ENCODE results near the gene PDE4D.

PDE4D gene

DNA sequence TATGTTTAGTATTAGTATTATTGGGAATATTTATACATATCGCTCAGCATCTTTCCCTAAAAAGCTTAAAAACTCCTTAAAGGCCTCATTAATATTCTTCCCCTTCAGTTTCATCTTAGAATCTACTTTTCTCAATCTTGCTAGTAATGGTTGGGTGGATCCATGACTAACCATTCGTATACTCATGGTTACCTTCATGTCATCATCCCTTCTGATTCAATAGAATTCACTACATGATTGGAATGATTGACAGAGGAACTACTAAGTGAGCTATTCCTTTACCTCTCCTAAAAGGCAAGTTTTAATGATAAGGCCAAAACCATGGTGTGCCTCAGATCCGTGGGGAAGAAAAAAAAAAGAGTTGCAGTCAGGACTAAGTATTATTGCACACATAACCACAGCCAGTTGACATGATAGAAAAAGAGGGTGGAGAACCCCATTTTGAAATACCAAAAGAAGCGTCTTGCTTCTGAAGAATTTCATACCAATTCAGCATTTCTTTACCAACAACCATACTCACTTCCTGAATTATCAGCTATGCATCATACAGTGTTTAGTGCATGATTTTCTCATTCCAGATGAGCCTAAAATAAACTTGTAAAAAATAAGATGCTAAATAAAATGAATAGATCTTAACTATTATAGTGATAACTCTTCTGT lies 624.6 kb downstream of the PDE4D start:
- no peak for DNase-seq

DNA sequence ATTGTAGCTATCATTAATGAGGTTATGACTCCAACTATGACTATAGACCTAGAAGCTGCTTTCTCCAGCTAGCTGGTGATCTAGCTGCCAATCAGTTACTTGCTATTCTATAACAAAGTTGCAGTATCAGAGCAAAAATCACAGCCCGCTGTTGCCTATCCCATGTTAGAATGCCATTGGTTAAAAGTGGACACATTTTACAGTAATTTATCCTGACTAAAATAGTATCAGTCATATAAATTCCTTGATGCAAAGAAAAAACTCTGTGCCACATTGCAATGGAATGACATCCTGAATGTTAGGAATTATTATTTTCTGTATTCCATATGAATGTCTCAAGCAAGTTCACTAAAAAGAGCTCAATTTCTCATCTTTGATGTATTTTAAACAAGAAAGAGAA lies 626.5 kb downstream of the PDE4D start:
- no peak for DNase-seq

DNA sequence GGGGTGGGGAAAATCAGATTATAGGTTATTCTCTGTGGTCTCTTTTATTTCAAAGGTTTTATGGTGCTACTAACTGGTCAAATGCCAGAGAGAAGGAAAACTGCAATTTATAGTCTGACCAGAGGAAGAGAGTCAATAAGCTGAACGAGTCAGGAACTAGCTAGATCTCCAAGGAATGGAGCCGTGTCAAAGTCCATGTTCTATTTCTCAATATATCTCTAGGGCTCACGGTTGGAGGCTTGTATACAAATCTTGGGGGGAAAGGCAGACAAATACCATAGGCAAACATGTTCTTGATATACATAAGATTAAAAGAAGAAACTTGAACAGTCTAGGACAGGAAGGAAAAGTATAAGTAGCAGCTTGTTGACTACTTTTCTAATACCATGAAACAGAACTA lies 627.1 kb downstream of the PDE4D start:
- DNase-seq, result no peak

DNA sequence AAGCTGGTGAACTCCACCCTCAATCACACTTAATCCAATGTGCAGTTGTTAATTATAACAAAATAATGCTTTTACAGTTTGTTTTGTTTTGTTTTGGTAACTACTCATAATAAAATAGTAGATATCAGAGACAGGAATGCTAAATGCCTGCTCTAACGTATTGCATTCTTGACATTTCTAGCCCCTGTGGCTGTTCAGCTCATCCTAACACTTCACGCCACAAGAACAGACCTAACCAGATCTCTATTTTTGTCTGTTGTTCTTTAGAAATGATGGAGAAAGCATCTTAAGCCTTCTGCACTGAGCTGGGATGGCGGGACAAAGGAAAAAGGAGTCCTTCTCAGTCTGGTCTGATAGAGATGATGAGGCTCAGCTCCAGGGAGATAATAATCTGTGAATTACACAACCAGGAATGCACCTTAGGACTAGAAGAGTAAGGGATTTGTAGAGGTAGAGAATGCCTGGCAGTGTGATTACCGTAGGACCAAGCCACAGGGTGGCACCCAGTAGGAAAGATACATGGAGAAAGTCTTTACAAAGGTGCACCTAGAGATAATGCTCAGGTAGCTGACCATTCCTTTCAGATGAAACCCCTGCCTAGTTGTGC lies 628.8 kb downstream of the PDE4D start:
- DNase-seq, result no peak

DNA sequence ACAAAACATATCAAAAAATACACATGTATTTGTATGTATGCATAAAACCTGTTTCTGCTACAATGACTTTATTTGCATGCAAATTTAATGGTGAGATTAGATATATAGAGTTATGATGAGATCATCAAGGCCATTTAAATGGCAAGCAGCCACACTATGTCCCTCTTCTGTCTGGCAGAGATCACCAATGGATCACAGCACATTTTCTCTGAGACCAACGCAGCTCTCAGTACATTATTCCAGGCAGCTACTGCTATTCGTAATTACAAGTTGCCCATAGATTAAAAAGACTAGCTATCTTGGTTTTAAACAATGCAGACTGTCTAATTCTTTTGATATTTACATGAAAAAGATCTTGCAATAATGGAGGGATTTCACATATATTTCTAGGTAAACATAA lies 629.5 kb downstream of the PDE4D start:
- no peak for DNase-seq

DNA sequence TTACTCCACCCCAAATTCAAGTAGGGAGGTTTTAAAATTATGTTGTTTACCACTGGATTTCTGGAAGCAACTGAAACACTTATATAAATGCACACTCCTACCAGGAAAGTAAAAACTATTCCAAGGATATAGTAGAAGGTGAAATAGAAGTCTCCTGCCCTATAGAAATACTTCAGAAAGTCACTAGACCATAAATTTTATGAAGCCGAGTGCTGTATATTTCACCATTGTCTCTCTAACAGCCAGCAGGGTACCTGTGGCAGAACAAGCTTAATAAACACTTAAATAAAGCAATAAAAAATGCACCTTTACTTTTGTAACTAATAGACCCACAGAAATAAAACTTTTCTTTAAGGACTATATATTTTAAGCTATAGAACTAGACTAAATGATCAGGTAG lies 631.6 kb downstream of the PDE4D start:
- no peak for DNase-seq

DNA sequence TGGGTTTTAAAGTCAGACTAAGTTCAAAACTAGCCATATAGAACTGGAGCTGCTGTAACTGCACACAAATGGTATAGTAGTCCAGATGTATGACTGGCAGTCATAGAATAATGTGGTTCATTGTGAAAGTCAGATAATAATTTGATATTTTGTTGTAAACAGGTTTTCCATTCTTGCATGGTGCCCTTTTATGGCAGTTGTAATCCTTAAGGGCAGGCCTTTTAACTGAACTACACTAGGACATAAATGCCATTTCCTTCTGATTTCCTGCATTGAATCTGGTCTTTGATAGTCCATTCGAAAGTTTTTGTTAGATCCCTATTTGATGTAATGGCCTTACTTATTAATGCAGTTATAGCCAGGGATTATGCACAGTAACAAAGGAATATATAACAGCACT lies 632.6 kb downstream of the PDE4D start:
- DNase-seq, result no peak

DNA sequence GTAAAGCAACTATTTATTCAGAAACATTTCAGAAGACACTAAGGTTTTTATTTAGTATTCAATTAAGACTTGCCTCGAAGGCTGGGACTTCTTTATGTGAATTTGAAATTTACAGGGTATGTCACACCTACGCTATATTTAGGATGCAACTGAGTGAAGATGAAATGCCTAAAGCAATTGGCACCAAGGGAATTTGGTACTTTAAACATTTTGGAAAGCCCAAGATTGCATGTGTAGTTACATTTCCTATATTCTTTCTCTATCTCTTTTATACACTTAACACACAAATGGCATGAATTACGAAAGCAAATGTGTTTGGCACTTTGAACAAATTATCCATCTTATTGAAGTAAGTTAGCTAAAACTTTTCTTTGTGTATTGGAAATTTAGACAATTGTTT lies 633.3 kb downstream of the PDE4D start:
- no peak for DNase-seq

DNA sequence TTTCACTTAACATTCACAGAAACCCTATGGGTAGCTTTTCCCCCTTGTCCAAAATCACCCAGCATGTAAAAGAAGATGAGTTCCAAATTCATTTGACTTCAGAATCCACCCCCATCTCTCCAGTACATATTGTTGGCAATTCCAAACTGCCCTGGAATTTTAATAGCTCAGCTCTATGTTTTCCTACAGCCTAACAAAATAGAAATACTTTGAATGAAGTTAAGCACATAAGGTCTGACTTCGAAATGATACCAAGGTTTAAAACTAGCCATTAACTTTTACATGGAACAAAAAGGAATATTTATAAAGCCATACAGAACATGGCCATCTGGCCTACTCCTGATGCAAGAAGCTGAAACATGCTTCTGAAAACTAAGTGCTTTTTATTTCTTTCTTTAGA lies 634.3 kb downstream of the PDE4D start:
- DNase-seq, result no peak

DNA sequence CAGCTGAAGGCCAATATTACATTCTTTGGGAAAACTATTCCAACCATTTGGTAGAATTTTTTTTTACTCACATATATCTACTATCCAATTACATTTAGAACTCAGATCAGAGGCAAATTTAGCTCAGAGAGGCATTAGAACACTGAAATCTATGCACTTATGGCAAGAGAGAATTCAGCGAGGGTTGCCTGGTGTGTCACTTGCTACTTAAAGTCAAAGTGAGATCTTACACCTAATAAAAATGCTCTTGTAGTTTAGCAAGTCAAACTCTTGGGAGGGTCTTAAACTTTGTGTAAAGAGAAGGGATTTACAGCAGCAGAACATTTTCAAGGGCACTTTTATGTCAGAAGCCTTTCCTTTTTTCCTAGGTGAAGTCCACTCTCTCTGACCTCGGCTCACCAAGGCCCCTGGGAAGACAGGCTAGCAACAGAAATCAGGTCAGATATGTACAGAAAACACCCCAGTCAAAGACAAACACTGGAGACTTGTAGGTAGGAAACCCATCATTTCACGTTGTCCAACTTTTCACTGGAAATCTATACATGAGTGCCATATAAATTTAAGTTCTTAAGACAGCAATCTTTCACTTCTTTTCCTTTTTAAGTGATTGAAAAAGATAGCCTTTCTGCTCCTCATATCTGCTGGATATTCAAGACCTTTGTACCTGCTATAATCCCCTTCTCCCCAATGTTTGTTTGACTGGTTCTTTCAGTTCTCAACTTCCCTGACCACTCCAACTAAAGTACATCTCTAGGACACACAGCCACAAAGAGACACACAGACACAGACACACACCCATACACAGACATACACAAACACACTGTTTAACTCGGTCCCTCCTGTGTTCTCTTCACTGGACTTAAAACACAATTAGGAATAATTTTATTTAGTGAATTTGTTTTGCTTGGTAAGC lies 635.8 kb downstream of the PDE4D start:
- no peak for DNase-seq

DNA sequence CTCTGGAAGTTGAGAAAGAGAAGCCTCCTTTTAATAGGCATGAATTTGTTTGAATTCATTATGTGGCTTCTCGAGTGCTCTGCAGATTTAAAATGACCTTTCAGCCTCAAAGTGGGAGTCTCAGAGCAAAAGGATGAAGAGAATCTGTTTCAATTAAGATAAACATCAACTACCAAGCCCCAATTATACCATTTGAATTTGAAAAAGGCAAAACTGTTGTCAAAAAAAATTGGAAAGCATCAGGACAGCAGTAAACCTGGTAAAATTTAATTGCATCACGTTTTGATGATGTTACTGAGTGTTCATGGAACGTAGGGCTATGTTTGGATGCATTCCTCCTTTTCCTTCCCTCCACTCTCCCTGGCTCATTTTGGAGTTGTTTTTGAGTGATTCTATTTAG lies 637.2 kb downstream of the PDE4D start:
- no peak for DNase-seq

DNA sequence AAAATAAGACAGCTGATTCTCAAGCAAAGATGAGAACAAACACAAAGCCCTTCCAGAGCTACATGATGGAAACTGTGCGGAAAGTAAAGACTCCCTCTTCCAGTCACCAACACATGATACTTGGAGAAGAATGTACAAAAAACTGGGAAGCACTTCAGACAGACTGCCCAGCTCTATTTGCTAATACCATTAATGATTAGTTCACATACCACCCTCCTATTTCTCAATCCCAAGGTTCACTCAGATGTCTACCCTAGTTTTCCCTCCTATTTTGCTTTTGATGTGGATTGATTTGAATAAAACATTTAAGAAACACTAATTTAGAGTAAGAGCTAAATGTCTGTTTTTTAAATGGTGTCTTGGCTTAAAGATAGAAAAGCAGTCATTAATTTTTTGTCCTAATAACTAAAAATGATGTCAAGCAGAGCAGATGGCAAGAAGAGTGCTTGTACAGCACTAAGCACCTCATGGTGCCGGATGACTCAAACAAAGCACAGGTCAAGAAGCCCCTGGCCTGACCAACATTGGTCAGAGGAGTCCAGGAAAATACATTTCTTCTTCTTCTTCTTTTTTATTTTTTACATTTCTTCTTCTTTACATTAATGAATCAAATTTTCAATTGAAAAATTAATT lies 639.4 kb downstream of the PDE4D start:
- DNase-seq, result no peak

DNA sequence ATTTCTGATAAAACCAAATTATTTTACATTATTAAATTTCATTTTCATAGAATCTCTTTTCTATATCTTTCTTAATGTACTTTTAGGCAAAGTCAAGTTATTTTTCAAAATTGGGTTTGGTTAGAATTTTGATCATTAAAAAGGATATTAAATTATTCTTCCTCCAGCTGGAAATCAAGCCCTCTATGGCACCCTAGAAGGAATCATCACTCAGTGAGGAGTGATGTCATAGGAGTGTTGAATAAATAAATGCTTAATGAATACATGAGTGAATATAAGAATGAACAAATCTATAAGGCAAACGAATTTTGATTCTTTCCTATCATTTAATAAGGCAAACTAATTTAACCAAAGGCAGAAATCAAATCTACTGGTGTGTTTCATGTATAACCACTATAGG lies 639.9 kb downstream of the PDE4D start:
- DNase-seq, result no peak

DNA sequence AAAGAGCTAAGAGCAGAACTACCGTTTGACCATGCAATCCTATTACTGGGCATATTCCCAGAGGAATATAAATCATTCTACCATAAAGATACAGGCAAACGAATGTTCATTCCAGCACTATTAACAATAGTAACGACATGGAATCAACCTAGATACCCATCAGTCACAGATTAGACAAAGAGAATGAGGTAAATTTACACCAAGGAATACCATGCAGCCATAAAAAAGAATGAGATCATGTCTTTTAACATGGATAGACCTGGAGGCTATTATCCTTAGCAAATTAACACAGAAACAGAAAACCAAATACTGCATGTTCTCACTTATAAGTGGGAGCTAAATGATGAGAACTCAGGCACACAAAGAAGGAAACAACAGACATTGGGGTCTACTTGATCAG lies 641.9 kb downstream of the PDE4D start:
- no peak for DNase-seq

DNA sequence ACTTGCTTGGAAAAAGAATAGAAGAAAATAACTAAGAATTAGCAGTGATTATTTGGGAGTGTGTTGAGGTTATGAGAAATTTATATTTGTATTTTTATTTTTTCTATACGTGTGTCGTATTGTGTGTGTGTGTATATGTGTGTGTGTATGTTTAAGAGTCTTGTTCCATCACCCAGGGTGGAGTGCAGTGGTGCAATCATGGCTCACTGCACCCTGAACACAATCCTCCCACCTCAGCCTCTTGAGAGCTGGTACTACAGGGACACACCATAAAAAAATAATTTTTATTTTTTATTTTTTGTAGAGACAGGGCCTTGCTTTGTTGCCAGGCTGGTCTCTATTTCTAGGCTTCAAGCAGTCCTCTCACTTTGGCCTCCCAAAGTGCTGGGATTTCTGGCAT lies 643.8 kb downstream of the PDE4D start:
- no peak for DNase-seq

DNA sequence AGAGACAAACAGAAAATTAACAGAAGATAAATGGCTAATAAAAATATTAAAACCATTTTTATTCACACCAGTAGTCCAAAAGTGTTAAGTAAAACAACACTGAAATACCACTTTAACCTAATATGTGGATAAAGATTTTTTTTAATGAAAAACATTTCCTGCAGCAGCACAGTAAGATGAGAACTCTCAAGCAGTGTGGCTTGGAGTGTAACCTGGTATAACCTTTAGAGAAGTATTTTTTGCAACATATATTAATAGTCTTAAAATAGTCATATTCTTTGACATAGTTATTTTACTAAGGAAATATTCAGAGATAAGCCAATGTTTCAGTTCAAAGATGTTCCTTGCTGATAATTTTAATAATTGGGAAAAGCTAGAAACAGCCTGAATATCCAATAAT lies 644.4 kb downstream of the PDE4D start:
- no peak for DNase-seq

DNA sequence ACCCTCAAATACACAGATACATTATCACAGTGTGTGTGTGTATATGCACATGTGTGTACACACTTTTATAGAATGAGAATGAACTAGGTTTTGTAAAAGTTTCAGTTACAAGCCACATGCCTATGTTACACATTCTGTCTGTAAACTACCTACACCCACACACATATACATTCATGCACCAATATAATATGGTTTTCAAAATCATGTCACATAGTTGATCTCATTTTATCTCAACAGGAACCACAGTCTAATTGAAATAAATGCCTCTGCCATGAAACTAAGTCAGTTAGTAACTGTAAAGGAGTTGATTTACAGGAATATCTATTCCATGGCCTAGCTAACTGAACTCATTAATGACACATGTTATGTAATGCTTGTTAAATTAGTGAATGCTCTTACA lies 646.6 kb downstream of the PDE4D start:
- no peak for DNase-seq

DNA sequence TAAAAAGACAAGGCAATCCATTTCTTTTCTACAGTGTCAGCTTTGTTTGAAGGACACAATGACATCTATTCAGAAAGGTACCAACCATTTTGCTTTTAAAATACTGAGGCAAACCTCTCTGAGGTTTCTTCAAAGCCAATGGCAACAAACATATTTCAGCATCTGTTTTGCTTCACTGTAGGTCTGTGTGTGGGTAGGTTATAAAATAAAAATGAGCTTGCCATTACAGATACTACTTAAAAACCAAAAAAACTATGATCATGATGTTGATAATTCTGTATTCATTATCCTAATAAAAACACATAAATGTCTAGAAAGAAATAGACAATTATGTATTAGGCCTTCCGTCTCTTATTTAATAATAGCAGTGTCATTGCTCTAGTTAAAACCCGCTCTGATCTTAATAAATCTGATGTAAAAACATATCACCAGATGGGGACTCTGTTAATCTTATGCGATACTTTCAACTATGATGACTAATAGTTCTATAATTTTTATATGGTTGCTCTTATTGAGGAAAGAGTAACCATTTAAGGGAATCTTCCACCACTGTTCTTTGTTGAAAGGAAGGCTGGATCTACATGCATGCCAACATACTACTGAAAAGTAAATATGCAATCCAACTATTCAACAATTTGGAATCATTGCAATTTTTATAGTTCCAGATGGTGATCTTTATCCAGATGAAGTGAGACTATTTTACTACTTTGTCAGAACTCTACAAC lies 647.2 kb downstream of the PDE4D start:
- no peak for DNase-seq

DNA sequence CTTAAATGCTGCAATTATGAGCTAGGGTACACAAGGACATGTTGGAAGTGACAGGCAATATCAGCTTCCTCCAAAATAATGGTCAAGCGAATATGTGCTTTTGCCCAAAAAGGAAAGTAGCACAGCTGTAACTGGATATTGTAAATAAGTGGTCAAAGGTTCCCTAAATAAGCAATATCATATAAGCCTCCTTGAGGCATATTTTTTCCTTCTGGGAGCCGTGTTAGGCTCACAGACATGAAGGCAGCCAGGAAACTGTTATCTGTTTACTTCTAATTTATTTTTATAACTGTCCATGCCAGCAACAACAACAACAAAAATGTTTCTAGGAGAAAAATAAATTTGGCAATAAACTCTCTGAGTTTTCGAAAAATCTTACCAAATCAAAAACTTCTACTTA lies 648.3 kb downstream of the PDE4D start:
- DNase-seq, result no peak

DNA sequence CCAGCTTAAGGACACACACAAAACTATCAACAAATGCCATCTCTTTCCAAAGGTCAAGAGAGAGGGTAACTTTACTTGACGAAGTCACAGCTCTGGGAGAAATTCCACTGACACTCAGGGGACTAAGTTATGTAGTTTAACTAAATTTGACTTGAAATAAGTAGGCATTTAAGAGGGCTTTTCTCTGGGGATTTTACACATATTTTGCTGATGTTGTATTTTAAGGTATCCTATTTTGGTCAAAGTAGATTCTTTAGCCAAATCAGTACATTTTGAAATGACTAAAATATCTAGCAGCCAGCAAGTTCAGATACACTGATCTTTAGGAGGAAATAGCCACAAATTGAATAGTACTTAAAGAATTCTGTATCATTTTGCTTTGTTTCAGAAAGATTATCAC lies 652.0 kb downstream of the PDE4D start:
- DNase-seq, result no peak

DNA sequence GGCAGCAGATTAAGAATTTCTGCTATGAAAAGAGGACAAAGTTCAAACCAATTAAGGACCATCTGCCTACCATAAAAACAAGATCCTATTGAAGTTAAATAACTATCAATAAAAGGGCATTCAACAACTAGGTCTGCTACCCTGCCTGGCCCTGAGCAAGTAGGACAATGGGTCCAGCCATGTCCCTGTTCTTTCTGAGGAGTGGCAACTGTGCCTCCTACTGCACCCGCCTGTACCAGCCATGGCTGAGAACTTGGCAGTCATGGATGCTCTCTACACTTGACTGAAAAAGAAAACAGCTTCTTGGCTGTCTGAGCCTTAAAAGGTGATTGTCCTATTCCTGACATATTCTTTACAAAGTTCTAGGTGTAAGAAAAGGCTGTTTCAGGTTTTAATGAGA lies 652.4 kb downstream of the PDE4D start:
- no peak for DNase-seq

DNA sequence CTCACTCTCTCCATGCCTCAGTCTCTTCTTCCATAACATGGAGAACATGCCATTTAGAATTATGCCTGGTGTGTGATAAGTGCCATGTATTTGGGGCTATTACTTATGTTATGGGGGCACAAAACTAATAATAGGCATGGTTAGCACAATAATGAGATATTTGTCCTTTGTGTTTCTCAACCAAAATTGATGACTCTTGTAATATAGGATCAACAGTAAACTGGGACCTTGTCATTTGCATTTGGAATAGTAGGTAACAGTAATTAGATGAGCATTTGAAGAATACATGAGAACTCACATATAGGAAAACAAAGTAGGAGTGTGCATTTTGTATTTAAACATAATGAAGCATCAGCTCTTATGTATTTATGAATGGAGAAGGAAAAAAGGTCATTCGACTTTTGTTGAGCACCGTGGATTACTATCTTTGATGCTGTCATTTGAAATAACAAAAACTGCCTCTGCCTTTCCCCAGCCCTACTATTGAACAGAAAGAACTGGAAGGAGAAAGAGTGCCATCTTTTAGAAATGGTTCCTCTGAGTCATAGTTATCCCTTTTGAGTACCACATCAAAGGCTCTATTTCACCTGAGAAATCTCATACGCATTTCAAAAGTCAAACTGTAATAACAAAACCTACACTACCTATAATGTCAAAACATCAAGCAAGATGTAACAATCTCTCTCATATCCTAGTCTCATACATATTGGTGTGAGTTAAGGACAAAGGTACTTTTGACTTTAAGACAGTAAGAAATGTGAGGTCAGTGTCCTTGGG lies 655.2 kb downstream of the PDE4D start:
- no peak for DNase-seq
